ENCODE results near the gene TPPP3. TPM values are rescaled to one million over a fixed set of nuclear protein-coding genes. Genes with fewer than 3 reads are reported as not detected.
A peak's percentile ranks its signal among the peaks of the same experiment; 100 is the strongest.

The TPPP3 gene
- total RNA-seq, 1 experiment from 2014 or later = 0.39 TPM

DNA sequence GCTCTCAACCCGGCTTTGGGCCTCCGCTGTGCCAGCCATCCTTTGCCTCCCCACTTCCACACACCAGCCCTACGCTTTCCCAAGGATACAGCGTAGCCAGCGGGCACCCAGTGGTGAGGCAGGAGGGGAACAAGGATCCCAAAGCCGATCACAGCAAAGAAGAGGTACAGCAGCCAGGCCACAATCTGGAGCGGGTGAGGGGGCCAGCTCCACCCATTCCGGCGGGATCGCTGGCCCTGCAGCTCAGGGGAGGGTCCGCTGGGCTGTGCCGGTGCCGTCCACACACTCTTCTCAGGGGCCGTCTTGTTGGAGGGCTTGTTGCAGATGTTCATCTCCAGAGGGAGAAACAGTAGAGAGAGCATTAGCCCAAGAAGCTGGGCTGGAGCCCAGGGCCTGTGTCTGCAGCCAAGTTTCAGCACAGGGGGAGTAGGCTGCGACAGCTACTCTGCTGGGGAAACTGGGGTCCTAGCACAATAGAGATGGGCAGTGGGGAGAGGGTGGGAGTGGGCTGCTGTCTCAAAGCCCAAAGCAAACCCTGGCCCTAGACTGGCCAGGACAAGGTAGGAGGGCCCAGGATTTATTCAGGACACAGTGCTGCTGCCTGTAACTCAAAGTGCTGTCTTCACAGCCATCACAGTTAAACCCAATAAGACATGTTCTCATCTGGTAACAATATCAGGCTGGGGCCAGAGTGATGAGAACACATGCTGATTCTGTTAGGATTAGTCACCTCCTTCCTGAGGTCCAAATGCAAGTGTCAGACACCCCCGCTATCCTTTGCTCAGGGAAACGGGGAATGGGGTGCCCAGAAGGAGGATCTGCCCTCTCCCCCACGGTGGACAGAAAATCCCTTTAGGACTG lies 13.0 kb upstream of the TPPP3 start:
- H3K4me1 ChIP-seq = peaks cover 39% of the 10 kb centered on the region
- no peaks in the 10 kb centered on the region for H3K9me3 ChIP-seq
- ChIA-PET POLR2A (interaction anchor here (0.6 kb wide), 1 partner anchor 15 kb away, joined by 5 read pairs; no protein-coding TSS in a partner anchor), CTCF (interaction anchor here (0.8 to 2.1 kb wide), 2 partner anchors 20 to 25 kb away, joined by 3 to 6 read pairs; partner anchors contain the start of gene HSD11B2)
- TF ChIP-seq, protein P1, sequence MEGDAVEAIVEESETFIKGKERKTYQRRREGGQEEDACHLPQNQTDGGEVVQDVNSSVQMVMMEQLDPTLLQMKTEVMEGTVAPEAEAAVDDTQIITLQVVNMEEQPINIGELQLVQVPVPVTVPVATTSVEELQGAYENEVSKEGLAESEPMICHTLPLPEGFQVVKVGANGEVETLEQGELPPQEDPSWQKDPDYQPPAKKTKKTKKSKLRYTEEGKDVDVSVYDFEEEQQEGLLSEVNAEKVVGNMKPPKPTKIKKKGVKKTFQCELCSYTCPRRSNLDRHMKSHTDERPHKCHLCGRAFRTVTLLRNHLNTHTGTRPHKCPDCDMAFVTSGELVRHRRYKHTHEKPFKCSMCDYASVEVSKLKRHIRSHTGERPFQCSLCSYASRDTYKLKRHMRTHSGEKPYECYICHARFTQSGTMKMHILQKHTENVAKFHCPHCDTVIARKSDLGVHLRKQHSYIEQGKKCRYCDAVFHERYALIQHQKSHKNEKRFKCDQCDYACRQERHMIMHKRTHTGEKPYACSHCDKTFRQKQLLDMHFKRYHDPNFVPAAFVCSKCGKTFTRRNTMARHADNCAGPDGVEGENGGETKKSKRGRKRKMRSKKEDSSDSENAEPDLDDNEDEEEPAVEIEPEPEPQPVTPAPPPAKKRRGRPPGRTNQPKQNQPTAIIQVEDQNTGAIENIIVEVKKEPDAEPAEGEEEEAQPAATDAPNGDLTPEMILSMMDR (IDR thresholded peaks at IDR 0.05; ENCODE audit: insufficient read depth in 1 of 2, low read depth in 1 of 2, low read length in 1 of 2, severe bottlenecking in 1 of 2, unreplicated experiment in 1 of 2) = no peak
- no peak for DNase-seq
- Mint-ChIP-seq H3K4me3 (ENCODE audit: unreplicated experiment) (no peak overlapping the region), H3K4me1 (ENCODE audit: low read depth, unreplicated experiment) (peaks cover 50% of the 10 kb centered on the region), H3K27me3 (ENCODE audit: insufficient read depth, unreplicated experiment) (no peaks in the 10 kb centered on the region), H3K27ac (ENCODE audit: unreplicated experiment) (peak overlapping the region; percentile 96), H3K36me3 (ENCODE audit: insufficient read depth, unreplicated experiment) (peaks cover 10% of the 10 kb centered on the region), H3K9me3 (ENCODE audit: unreplicated experiment) (no peaks in the 10 kb centered on the region)
- no TSS peak for BruUV-seq (replicated peaks)
- intact Hi-C loops (cut with micrococcal nuclease; ENCODE audit: unreplicated experiment) = no loop called here
- H3K27me3 ChIP-seq (replicated peaks; ENCODE audit: control insufficient read depth, insufficient read depth, low read length) = no peaks in the 10 kb centered on the region
- H3K4me3 ChIP-seq (ENCODE audit: low read depth, low read length) = no peak overlapping the region
- no peaks in the 10 kb centered on the region for H3K36me3 ChIP-seq (ENCODE audit: control insufficient read depth, insufficient read depth, low read length)

DNA sequence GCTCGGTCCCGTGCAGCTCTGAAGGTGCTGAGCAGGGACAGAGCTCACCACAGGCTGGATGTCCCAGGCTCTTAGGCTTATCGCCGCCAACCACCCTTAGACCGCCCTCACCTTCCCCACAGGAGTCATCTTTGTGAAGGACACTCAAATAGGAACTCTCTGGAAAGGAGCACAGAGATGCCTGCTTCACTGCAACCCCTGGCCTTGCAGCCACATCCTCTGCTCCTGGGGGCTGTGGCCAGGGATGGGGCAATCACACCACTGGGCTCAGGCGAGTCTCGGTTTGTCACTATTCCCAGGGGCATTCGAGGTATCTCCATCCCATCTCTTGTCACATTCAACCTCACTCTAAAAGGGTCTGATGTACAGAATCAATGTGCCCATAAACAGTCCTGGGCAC lies 12.0 kb upstream of the TPPP3 start:
- peak overlapping the region; percentile 96 for H3K27ac Mint-ChIP-seq (ENCODE audit: unreplicated experiment)
- H3K4me1 ChIP-seq = peaks cover 32% of the 10 kb centered on the region
- peaks cover 43% of the 10 kb centered on the region for H3K4me1 Mint-ChIP-seq (ENCODE audit: low read depth, unreplicated experiment)
- peak overlapping the region; percentile 46 for H3K4me3 Mint-ChIP-seq (ENCODE audit: unreplicated experiment)
- peaks cover 10% of the 10 kb centered on the region for H3K36me3 Mint-ChIP-seq (ENCODE audit: insufficient read depth, unreplicated experiment)
- no peaks in the 10 kb centered on the region for H3K27me3 ChIP-seq (replicated peaks; ENCODE audit: control insufficient read depth, insufficient read depth, low read length)
- H3K9me3 ChIP-seq = no peaks in the 10 kb centered on the region
- DNase-seq = no peak
- H3K4me3 ChIP-seq (ENCODE audit: low read depth, low read length) = no peak overlapping the region
- H3K36me3 ChIP-seq (ENCODE audit: control insufficient read depth, insufficient read depth, low read length) = no peaks in the 10 kb centered on the region
- no peaks in the 10 kb centered on the region for H3K27me3 Mint-ChIP-seq (ENCODE audit: insufficient read depth, unreplicated experiment)
- CTCF ChIA-PET = interaction anchor here (0.7 to 2.1 kb wide), 2 partner anchors 19 to 26 kb away, joined by 4 to 6 read pairs; partner anchors contain the start of gene HSD11B2
- H3K9me3 Mint-ChIP-seq (ENCODE audit: unreplicated experiment) = no peaks in the 10 kb centered on the region
- TF ChIP-seq, protein P1 (IDR thresholded peaks at IDR 0.05; ENCODE audit: insufficient read depth in 1 of 2, low read depth in 1 of 2, low read length in 1 of 2, severe bottlenecking in 1 of 2, unreplicated experiment in 1 of 2) = no peak
- TSS peak; percentile 100 for BruUV-seq (replicated peaks)
- POLR2A ChIA-PET = interaction anchor here (0.6 to 1.6 kb wide), 6 partner anchors 23 to 680 kb away, joined by 3 to 8 read pairs (median 4); partner anchors contain the start of genes ATP6V0D1, E2F4, HSD11B2 and NFATC3
- intact Hi-C loops (cut with micrococcal nuclease; ENCODE audit: unreplicated experiment) = no loop called here

DNA sequence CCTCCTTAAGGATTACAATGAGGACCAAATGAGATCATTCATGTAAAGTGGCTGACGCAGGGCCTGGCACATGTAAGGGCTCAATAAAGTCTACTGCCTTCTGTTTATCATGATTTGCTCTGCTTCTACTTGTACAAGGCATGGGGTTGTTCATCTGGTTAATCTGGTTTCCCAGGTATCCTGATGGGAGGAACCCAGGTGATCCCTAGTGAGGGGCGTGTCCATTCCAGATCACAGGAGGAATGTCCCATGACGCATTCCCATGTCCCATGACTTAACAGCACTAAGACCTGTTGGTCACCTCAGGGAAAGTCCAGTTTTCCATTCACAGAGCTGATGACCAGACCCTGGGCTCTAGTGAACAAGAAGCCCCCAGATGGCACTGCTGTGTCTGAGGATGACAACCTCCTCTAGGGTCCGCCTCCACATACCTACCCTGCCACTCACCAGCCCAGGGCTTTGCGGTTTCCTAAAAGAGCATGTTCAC lies 11.5 kb upstream of the TPPP3 start:
- intact Hi-C loops (cut with micrococcal nuclease; ENCODE audit: unreplicated experiment) = loop anchor here (1.0 kb wide), 1 partner anchor 27 kb away; the partner anchor contains the start of gene HSD11B2
- BruUV-seq (replicated peaks) = no TSS peak
- Mint-ChIP-seq H3K27me3 (ENCODE audit: insufficient read depth, unreplicated experiment) (no peaks in the 10 kb centered on the region), H3K36me3 (ENCODE audit: insufficient read depth, unreplicated experiment) (peaks cover 10% of the 10 kb centered on the region), H3K9me3 (ENCODE audit: unreplicated experiment) (no peaks in the 10 kb centered on the region), H3K27ac (ENCODE audit: unreplicated experiment) (peak overlapping the region; percentile 96), H3K4me1 (ENCODE audit: low read depth, unreplicated experiment) (peaks cover 43% of the 10 kb centered on the region), H3K4me3 (ENCODE audit: unreplicated experiment) (peak overlapping the region; percentile 46)
- Histone ChIP-seq H3K4me3 (ENCODE audit: low read depth, low read length) (no peak overlapping the region), H3K27me3 (replicated peaks; ENCODE audit: control insufficient read depth, insufficient read depth, low read length) (no peaks in the 10 kb centered on the region), H3K36me3 (ENCODE audit: control insufficient read depth, insufficient read depth, low read length) (no peaks in the 10 kb centered on the region), H3K4me1 (peaks cover 32% of the 10 kb centered on the region), H3K9me3 (no peaks in the 10 kb centered on the region)
- ChIA-PET CTCF (interaction anchor here (0.7 to 2.1 kb wide), 3 partner anchors 9 to 26 kb away, joined by 4 to 6 read pairs (median 4); partner anchors contain the start of gene HSD11B2), POLR2A (interaction anchor here (0.6 to 1.6 kb wide), 7 partner anchors 9 to 681 kb away, joined by 3 to 8 read pairs (median 4); partner anchors contain the start of genes ATP6V0D1, E2F4, HSD11B2 and NFATC3)
- TF ChIP-seq, protein P1 (IDR thresholded peaks at IDR 0.05; ENCODE audit: insufficient read depth in 1 of 2, low read depth in 1 of 2, low read length in 1 of 2, severe bottlenecking in 1 of 2, unreplicated experiment in 1 of 2) = peak in 1 of 2 experiments; percentile 33
- DNase-seq = peak; percentile 98

Data from Caco-2 (cell line).